DOHH2 (cell line): ENCODE results near the gene NREP.
A peak's percentile ranks its signal among the peaks of the same experiment; 100 is the strongest.

Experiments used
- H3F3A ChIP-seq: fragments of 200-600 bp; sonication (generic), shearing (Covaris generic); 2 replicates; pipeline ENCODE4 v1.6.0; 2016; ENCODE audit warnings: antibody characterized with exemption, mild to moderate bottlenecking; ENCODE audit not compliant: control insufficient read depth, insufficient read depth
- H3K27ac ChIP-seq: fragments of 200-600 bp; sonication (generic); 2 replicates; pipeline ENCODE4 v1.5.1; 2014; ENCODE audit warnings: low read depth, mild to moderate bottlenecking, low read length, moderate library complexity
- H3K27me3 ChIP-seq: fragments of 200-600 bp; sonication (generic); 2 replicates; pipeline ENCODE4 v1.6.1; 2014; ENCODE audit warnings: mild to moderate bottlenecking, low read length, mixed read lengths; ENCODE audit not compliant: control insufficient read depth
- H3K36me3 ChIP-seq: fragments of 200-600 bp; sonication (generic); 2 replicates; pipeline ENCODE4 v1.6.1; 2014; ENCODE audit warnings: mild to moderate bottlenecking, low read length, moderate library complexity, mixed read lengths; ENCODE audit not compliant: control insufficient read depth
- H3K4me1 ChIP-seq: fragments of 200-600 bp; sonication (generic); 2 replicates; pipeline ENCODE4 v1.6.1; 2014; ENCODE audit warnings: mild to moderate bottlenecking, low read length, mixed read lengths; ENCODE audit not compliant: control insufficient read depth
- H3K4me2 ChIP-seq: fragments of 200-600 bp; sonication (generic); 2 replicates; pipeline ENCODE4 v1.6.0; 2014; ENCODE audit warnings: mild to moderate bottlenecking, low read length, moderate library complexity
- H3K4me3 ChIP-seq: fragments of 200-600 bp; sonication (generic); 2 replicates; pipeline ENCODE4 v1.5.1; 2014; ENCODE audit warnings: mild to moderate bottlenecking, low read length, mixed read lengths
- H3K79me2 ChIP-seq: fragments of 200-600 bp; sonication (generic); 2 replicates; pipeline ENCODE4 v1.6.1; 2014; ENCODE audit warnings: mild to moderate bottlenecking, low read length, mixed read lengths; ENCODE audit not compliant: control insufficient read depth
- H3K9me2 ChIP-seq: fragments of 200-600 bp; sonication (generic); replicated peaks from 2 replicates; pipeline ENCODE4 v1.6.1; 2014; ENCODE audit warnings: mild to moderate bottlenecking, low read length, mixed read lengths; ENCODE audit not compliant: control insufficient read depth
- H3K9me3 ChIP-seq: fragments of 200-600 bp; sonication (generic); 2 replicates; pipeline ENCODE4 v1.6.1; 2014; ENCODE audit warnings: antibody characterized with exemption, low read length, mixed read lengths; ENCODE audit not compliant: control insufficient read depth, insufficient read depth
- H4K20me1 ChIP-seq: fragments of 200-600 bp; sonication (generic); 2 replicates; pipeline ENCODE4 v1.6.0; 2014; ENCODE audit warnings: low read depth, mild to moderate bottlenecking, antibody characterized with exemption, low read length, moderate library complexity; ENCODE audit not compliant: control insufficient read depth, insufficient read depth
- CTCF ChIP-seq: fragments of 200-600 bp; sonication (generic); IDR thresholded peaks from one replicate; pipeline ENCODE4 v1.5.1; 2014; ENCODE audit warnings: antibody characterized with exemption, mild to moderate bottlenecking, low read depth, low read length; ENCODE audit not compliant: poor library complexity, severe bottlenecking
- EZH2phosphoT487 ChIP-seq: fragments of 200-600 bp; sonication (generic); IDR thresholded peaks from 2 replicates; pipeline ENCODE4 v1.6.1; 2017; ENCODE audit warnings: borderline replicate concordance, mild to moderate bottlenecking, antibody characterized with exemption, low read length, moderate library complexity, mixed read lengths

NREP gene

GRCh38 chr5:111756581-111757354 lies at the start of gene NREP:
NREP (minus strand) TSS chr5:111757194; CDS start chr5:111755772, 1,422 bp downstream.
- Histone ChIP-seq H3K4me1 (peaks cover 33% of the 10 kb centered on the region), H3K27ac (peak within 1 kb of the TSS; percentile 88), H3K79me2 (peaks cover 34% of the 10 kb centered on the region), H3F3A (no peaks in the 10 kb centered on the region; the same call in 1 of the 2 replicates), H3K4me3 (peak within 1 kb of the TSS; percentile 88), H3K36me3 (peaks cover 38% of the 10 kb centered on the region), H3K9me3 (no peaks in the 10 kb centered on the region), H4K20me1 (no peaks in the 10 kb centered on the region), H3K4me2 (peak within 1 kb of the TSS; percentile 88), H3K9me2 (no peaks in the 10 kb centered on the region), H3K27me3 (no peaks in the 10 kb centered on the region)
- TF ChIP-seq EZH2phosphoT487 (no peak), CTCF (no peak)

GRCh38 chr5:111806753-111807152 lies 49.8 kb upstream of the NREP start:
- no peak for TF ChIP-seq EZH2phosphoT487
- TF ChIP-seq CTCF: no peak
- Histone ChIP-seq H4K20me1 (no peaks in the 10 kb centered on the region), H3K9me3 (no peaks in the 10 kb centered on the region), H3K9me2 (no peaks in the 10 kb centered on the region), H3K27ac (no peak overlapping the region), H3K4me2 (no peak overlapping the region), H3K79me2 (no peaks in the 10 kb centered on the region), H3K27me3 (no peaks in the 10 kb centered on the region), H3F3A (no peaks in the 10 kb centered on the region), H3K36me3 (no peaks in the 10 kb centered on the region), H3K4me1 (no peaks in the 10 kb centered on the region), H3K4me3 (no peak overlapping the region)

GRCh38 chr5:111806156-111806555 lies 49.2 kb upstream of the NREP start:
- Histone ChIP-seq H3K9me3 (no peaks in the 10 kb centered on the region), H3K9me2 (no peaks in the 10 kb centered on the region), H3K4me2 (no peak overlapping the region), H3K79me2 (no peaks in the 10 kb centered on the region), H4K20me1 (no peaks in the 10 kb centered on the region), H3K4me1 (no peaks in the 10 kb centered on the region), H3F3A (no peaks in the 10 kb centered on the region), H3K36me3 (no peaks in the 10 kb centered on the region), H3K27ac (no peak overlapping the region), H3K4me3 (no peak overlapping the region), H3K27me3 (no peaks in the 10 kb centered on the region)
- TF ChIP-seq EZH2phosphoT487 (no peak), CTCF (no peak)
